ENCODE measurements around the gene SPTBN1. TPM values are rescaled to one million over a fixed set of nuclear protein-coding genes. Genes with fewer than 3 reads are reported as not detected.

SPTBN1 gene
- total and polyA plus RNA-seq, 9 of the 15 experiments (the other 6 are each of a cell fraction or from before 2014, with no cell fraction given), result 8.9 to 66.8 (median 31.4) TPM

- no peak for TF ChIP-seq ZNF609 (CRISPR knock-in tag; IDR thresholded peaks at IDR 0.05; ENCODE audit: borderline replicate concordance)
- TF ChIP-seq SP2 (IDR thresholded peaks at IDR 0.05; ENCODE audit: extremely low read depth, low read depth, low read length, poor library complexity, severe bottlenecking), result no peak
- peak; percentile 96 for TF ChIP-seq CTBP1 (IDR thresholded peaks at IDR 0.05; ENCODE audit: borderline replicate concordance)
- TF ChIP-seq PHF8 (IDR thresholded peaks at IDR 0.05; ENCODE audit: borderline replicate concordance, low read length), result peak; percentile 60; the same call in 1 of the 2 replicates
- 0 out of 2 replicates have a peak, but pooled peaks have one; percentile 66 for TF ChIP-seq NBN (IDR thresholded peaks at IDR 0.05; ENCODE audit: low read depth)
- no peak for TF ChIP-seq SMARCB1 (IDR thresholded peaks at IDR 0.05; ENCODE audit: insufficient read length, low read depth)
- no peak for TF ChIP-seq ZNF174 (CRISPR knock-in tag; IDR thresholded peaks at IDR 0.05)
- peak; percentile 62 for TF ChIP-seq EP400 (IDR thresholded peaks at IDR 0.05)
- TF ChIP-seq CCAR2 (IDR thresholded peaks at IDR 0.05; ENCODE audit: low read depth, low read length), result no peak
- TF ChIP-seq CREB3 (tag; conservative IDR thresholded peaks at IDR 0.05; ENCODE audit: low read depth), result no peak
- no peak for TF ChIP-seq HINFP (tag; conservative IDR thresholded peaks at IDR 0.05; ENCODE audit: low read depth)
- TF ChIP-seq MEF2A (IDR thresholded peaks at IDR 0.05; ENCODE audit: control insufficient read depth, low read depth, low read length), result no peak
These were observed 101.6 kb downstream of the SPTBN1 start (continued) for GRCh38 chr2:54557601-54558187.

All from K562 (cell line).